ENCODE data around the gene REXO5. TPM values are rescaled to one million over a fixed set of nuclear protein-coding genes. Genes with fewer than 3 reads are reported as not detected.

Gene REXO5
- total RNA-seq, 4 donors from 2014 or later, result 4.1 to 17.5 (median 6.4) TPM

DNA sequence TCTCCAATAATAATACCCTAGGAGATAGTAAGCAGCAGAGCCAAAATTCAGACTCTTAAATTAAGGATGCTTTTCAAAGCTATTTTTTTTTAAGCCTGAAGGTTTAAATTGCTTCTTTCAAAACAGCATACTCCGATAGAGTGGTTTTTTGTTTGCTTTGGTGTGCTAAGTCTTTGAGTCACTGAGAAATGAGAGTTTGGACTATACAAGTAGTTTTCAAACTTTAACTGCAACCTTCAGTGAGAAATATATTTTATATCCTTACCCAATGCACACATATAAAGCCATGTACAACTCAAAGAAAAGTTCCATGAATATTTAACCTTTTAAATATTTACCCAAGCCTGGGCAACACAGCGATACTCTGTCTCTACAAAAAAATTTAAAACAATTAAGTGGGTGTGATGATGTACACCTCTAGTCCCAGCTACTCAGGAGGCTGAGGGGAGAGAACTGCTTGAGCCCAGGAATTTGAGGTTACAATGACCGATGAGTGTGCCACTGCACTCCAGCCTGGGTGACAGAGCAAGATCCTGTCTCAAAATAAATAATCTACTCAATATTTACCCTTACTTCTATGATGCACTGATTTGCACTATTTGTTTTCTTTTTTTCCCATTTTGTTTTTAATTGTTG is 74.7 kb downstream of the REXO5 start:
- no peaks in the 10 kb centered on the region for H3K9me3 ChIP-seq
- WGBS, 2 donors (ENCODE audit: low coverage in 1 of 2), result 39 to 47% methylated on average over 3 of the region's 3 CpGs
- no peak overlapping the region for H3K4me3 ChIP-seq
- H3K27me3 ChIP-seq, result no peaks in the 10 kb centered on the region
- peaks cover 31 to 82% (median 57%) of the 10 kb centered on the region in 4 donors for H3K4me1 ChIP-seq
- peak overlapping the region; percentile 66 to 80 (median 74) for H3K27ac ChIP-seq
- TF ChIP-seq POLR2A (IDR thresholded peaks at IDR 0.05) (no peak), EP300 (IDR thresholded peaks at IDR 0.05; ENCODE audit: low read depth) (no peak), POLR2AphosphoS5 (IDR thresholded peaks at IDR 0.05) (no peak)
- in situ Hi-C loops (cut with MboI; ENCODE audit: low pct_ligation_motif_present in 1 of 4, low pct_unique_long_range_greater_than_20kb in 1 of 4, low sequenced_read_pairs in 3 of 4), result no loop called here
- DNase-seq, result no peak
- no peaks in the 10 kb centered on the region for H3K36me3 ChIP-seq
- intact Hi-C loops (cut with DNase I; ENCODE audit: low total_unique reads), result no loop called here

DNA sequence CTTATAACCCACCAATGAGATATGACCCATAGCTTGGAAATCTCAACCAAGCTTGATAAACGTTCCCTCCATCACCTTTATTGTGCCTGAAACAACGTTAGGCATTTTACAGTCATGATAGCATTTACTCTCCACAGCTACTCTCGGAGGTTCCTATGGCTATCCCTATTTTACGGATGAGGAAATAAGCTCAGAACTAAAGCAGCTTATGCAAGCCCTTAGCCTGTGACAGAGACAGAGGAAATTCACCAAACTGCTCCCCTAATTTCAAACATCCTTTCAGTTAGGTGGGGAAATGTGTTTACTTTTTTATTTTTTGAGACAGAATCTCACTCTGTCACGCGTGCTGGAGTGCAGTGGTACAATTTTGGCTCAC is 75.2 kb downstream of the REXO5 start:
- 58 to 62% methylated on average over 3 to 6 of the region's 6 CpGs for WGBS, 2 donors (ENCODE audit: low coverage in 1 of 2)
- in situ Hi-C loops (cut with MboI; ENCODE audit: low pct_ligation_motif_present in 1 of 4, low pct_unique_long_range_greater_than_20kb in 1 of 4, low sequenced_read_pairs in 3 of 4) (no loop called here), intact Hi-C loops (cut with DNase I; ENCODE audit: low total_unique reads) (no loop called here)
- H3K4me1 ChIP-seq, result peaks cover 31 to 87% (median 59%) of the 10 kb centered on the region in 4 donors
- no peaks in the 10 kb centered on the region for H3K27me3 ChIP-seq
- DNase-seq, result no peak
- peak overlapping the region; percentile 66 to 80 (median 74) for H3K27ac ChIP-seq
- TF ChIP-seq, protein P1, sequence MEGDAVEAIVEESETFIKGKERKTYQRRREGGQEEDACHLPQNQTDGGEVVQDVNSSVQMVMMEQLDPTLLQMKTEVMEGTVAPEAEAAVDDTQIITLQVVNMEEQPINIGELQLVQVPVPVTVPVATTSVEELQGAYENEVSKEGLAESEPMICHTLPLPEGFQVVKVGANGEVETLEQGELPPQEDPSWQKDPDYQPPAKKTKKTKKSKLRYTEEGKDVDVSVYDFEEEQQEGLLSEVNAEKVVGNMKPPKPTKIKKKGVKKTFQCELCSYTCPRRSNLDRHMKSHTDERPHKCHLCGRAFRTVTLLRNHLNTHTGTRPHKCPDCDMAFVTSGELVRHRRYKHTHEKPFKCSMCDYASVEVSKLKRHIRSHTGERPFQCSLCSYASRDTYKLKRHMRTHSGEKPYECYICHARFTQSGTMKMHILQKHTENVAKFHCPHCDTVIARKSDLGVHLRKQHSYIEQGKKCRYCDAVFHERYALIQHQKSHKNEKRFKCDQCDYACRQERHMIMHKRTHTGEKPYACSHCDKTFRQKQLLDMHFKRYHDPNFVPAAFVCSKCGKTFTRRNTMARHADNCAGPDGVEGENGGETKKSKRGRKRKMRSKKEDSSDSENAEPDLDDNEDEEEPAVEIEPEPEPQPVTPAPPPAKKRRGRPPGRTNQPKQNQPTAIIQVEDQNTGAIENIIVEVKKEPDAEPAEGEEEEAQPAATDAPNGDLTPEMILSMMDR (IDR thresholded peaks at IDR 0.05), result no peak
- TF ChIP-seq EP300 (IDR thresholded peaks at IDR 0.05; ENCODE audit: low read depth), result no peak
- TF ChIP-seq POLR2AphosphoS5 (IDR thresholded peaks at IDR 0.05), result no peak
- TF ChIP-seq POLR2A (IDR thresholded peaks at IDR 0.05), result no peak
- H3K36me3 ChIP-seq, result no peaks in the 10 kb centered on the region
- no peak overlapping the region for H3K4me3 ChIP-seq
- H3K9me3 ChIP-seq, result no peaks in the 10 kb centered on the region

DNA sequence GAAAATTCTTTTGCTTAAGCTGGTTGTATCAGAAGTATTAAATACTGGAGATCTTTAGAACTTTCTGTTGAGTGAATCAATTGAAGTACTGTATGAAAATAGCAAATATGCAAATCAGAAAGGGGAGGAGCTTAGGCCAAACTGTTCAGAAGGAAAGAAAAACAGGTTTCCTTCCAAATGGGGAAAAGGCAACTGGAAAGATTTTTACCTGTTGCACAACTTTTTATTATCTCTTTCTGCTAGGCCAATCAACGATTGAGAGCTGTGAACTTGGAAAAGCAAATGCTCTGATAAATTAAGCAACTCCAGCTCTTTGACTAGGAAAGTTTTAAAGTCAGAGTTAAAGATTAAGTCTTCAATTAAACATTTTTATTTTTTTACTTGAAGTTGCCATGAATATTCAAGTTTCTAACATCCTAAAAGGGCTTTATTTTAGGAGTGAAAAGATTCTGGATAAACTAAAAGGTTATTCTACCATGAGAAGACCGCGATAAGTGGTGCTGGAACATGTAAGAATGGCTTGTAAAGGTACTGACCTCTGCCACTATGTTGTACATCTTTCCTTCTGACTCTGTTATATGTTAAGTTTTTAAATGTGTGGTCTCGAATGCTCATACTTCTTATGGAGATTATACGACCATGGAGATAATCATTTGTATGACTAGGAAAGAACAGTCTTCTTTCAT is 77.4 kb downstream of the REXO5 start:
- Histone ChIP-seq H3K27ac (peak overlapping the region; percentile 66 to 80 (median 74)), H3K4me1 (peaks cover 26 to 91% (median 68%) of the 10 kb centered on the region in 4 donors), H3K27me3 (no peaks in the 10 kb centered on the region), H3K9me3 (no peaks in the 10 kb centered on the region), H3K36me3 (no peaks in the 10 kb centered on the region), H3K4me3 (no peak overlapping the region)
- 49 to 54% methylated on average over 5 of the region's 5 CpGs for WGBS, 2 donors (ENCODE audit: low coverage in 1 of 2)
- intact Hi-C loops (cut with DNase I; ENCODE audit: low total_unique reads), result no loop called here
- in situ Hi-C loops (cut with MboI; ENCODE audit: low pct_ligation_motif_present in 1 of 4, low pct_unique_long_range_greater_than_20kb in 1 of 4, low sequenced_read_pairs in 3 of 4), result no loop called here
- no peak for DNase-seq
- TF ChIP-seq EP300 (IDR thresholded peaks at IDR 0.05; ENCODE audit: low read depth) (no peak), POLR2A (IDR thresholded peaks at IDR 0.05) (no peak), POLR2AphosphoS5 (IDR thresholded peaks at IDR 0.05) (peak in 1 of 3 donors; percentile 20)
- TF ChIP-seq, protein P1 (IDR thresholded peaks at IDR 0.05), result no peak

DNA sequence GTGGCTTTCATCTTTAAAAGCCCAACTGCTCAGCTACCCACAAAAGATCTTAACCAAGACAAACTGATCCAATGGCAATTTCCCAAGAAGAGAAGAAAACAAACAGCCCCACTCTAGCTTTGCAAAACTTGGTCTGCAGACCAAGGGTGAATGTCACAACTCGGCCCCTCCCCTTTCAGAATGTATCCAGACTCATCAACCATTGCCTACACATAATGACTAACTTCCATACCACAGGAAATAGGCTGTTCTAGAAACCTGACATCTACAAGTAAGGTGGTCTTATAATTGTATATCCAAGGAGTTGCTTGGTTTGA is 77.9 kb downstream of the REXO5 start:
- H3K36me3 ChIP-seq, result no peaks in the 10 kb centered on the region
- intact Hi-C loops (cut with DNase I; ENCODE audit: low total_unique reads) (no loop called here), in situ Hi-C loops (cut with MboI; ENCODE audit: low pct_ligation_motif_present in 1 of 4, low pct_unique_long_range_greater_than_20kb in 1 of 4, low sequenced_read_pairs in 3 of 4) (no loop called here)
- peaks cover 23 to 87% (median 64%) of the 10 kb centered on the region in 4 donors for H3K4me1 ChIP-seq
- H3K4me3 ChIP-seq, result no peak overlapping the region
- peak; percentile 24 for DNase-seq
- H3K27ac ChIP-seq, result peak overlapping the region; percentile 66 to 80 (median 74)
- no peaks in the 10 kb centered on the region for H3K9me3 ChIP-seq
- TF ChIP-seq POLR2AphosphoS5 (IDR thresholded peaks at IDR 0.05) (no peak), POLR2A (IDR thresholded peaks at IDR 0.05) (no peak), EP300 (IDR thresholded peaks at IDR 0.05; ENCODE audit: low read depth) (no peak)
- TF ChIP-seq, protein P1 (IDR thresholded peaks at IDR 0.05), result no peak
- 27% methylated on average over 1 of the region's 1 CpG; no CpG with 5 or more reads in 1 of the 2 donors for WGBS, 2 donors (ENCODE audit: low coverage in 1 of 2)
- H3K27me3 ChIP-seq, result no peaks in the 10 kb centered on the region
